ENCODE measurements around the gene FGGY.
"Not testable (repeated sequence)": the region's sequence is repeated elsewhere in the genome, so short reads cannot be mapped to it uniquely, and the experiment has no call there.

FGGY gene

DNA sequence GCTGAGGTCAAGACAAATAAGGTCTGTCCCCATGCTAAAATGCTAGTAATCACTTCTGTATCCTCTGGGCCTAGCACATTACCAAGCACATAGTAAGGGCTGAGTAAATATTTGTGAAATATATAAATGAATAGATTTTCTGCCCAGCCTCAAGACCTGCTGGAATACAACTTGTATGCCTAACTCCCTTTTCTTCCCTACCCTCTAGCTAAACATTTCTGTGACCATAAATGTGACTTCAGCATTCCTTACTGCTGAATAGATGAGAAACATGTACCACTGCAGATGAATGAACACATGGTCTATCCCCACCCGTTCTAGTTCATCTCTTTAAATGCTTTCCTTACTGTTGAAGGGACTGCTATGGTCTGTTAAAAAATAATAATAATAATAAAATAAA, 308.9 kb downstream of the FGGY start:
- Histone ChIP-seq H3K9ac (ENCODE audit: low read length in 2 of 2) (no peak overlapping the region), H3K4me3 (ENCODE audit: low read length in 2 of 2) (no peak overlapping the region), H3K27me3 (ENCODE audit: control insufficient read depth in 1 of 2, insufficient read depth in 2 of 2, low read length in 2 of 2) (no peaks in the 10 kb centered on the region), H3K27ac (ENCODE audit: low read length) (peak overlapping the region; percentile 64), H3K36me3 (ENCODE audit: control insufficient read depth in 2 of 2, insufficient read depth in 2 of 2, low read length in 2 of 2) (no peaks in the 10 kb centered on the region), H3K9me3 (ENCODE audit: control insufficient read depth in 2 of 2, low read length in 2 of 2) (no peaks in the 10 kb centered on the region), H3K4me1 (ENCODE audit: control insufficient read depth, insufficient read depth, low read length) (peaks cover 19% of the 10 kb centered on the region)

- Histone ChIP-seq H3K27ac (ENCODE audit: low read length) (no peak overlapping the region), H3K9me3 (ENCODE audit: control insufficient read depth in 2 of 2, low read length in 2 of 2) (no peaks in the 10 kb centered on the region), H3K27me3 (ENCODE audit: control insufficient read depth in 1 of 2, insufficient read depth in 2 of 2, low read length in 2 of 2) (no peaks in the 10 kb centered on the region), H3K9ac (ENCODE audit: low read length in 2 of 2) (no peak overlapping the region), H3K4me1 (ENCODE audit: control insufficient read depth, insufficient read depth, low read length) (peaks cover 14% of the 10 kb centered on the region), H3K36me3 (ENCODE audit: control insufficient read depth in 2 of 2, insufficient read depth in 2 of 2, low read length in 2 of 2) (no peaks in the 10 kb centered on the region), H3K4me3 (ENCODE audit: low read length in 2 of 2) (no peak overlapping the region)
Observed at GRCh38 chr1:59609245-59609644, 312.4 kb downstream of the FGGY start.

DNA sequence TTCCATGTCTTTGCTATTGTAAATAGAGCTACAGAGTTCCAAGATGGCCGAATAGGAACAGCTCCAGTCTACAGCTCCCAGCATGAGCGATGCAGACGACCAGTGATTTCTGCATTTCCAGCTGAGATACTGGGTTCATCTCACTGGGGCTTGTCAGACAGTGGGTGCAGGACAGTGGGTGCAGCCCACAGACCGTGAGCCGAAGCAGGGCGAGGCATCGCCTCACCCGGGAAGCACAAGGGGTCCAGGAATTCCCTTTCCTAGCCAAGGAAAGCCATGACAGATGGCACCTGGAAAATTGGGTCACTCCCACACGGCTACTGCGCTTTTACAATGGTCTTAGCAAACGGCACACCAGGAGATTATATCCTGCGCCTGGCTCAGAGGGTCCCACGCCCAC, 313.6 kb downstream of the FGGY start:
- not testable (repeated sequence) for H3K36me3 ChIP-seq (ENCODE audit: control insufficient read depth in 2 of 2, insufficient read depth in 2 of 2, low read length in 2 of 2); H3K9me3 ChIP-seq (ENCODE audit: control insufficient read depth in 2 of 2, low read length in 2 of 2); H3K4me1 ChIP-seq (ENCODE audit: control insufficient read depth, insufficient read depth, low read length); H3K4me3 ChIP-seq (ENCODE audit: low read length in 2 of 2); H3K9ac ChIP-seq (ENCODE audit: low read length in 2 of 2); H3K27me3 ChIP-seq (ENCODE audit: control insufficient read depth in 1 of 2, insufficient read depth in 2 of 2, low read length in 2 of 2); H3K27ac ChIP-seq (ENCODE audit: low read length)

GRCh38 chr1:59617434-59617833, 320.5 kb downstream of the FGGY start:
- H3K27me3 ChIP-seq (ENCODE audit: control insufficient read depth in 1 of 2, insufficient read depth in 2 of 2, low read length in 2 of 2) = no peaks in the 10 kb centered on the region
- H3K4me3 ChIP-seq (ENCODE audit: low read length in 2 of 2) = no peak overlapping the region
- H3K27ac ChIP-seq (ENCODE audit: low read length) = no peak overlapping the region
- no peaks in the 10 kb centered on the region for H3K4me1 ChIP-seq (ENCODE audit: control insufficient read depth, insufficient read depth, low read length)
- no peaks in the 10 kb centered on the region for H3K9me3 ChIP-seq (ENCODE audit: control insufficient read depth in 2 of 2, low read length in 2 of 2)
- H3K36me3 ChIP-seq (ENCODE audit: control insufficient read depth in 2 of 2, insufficient read depth in 2 of 2, low read length in 2 of 2) = no peaks in the 10 kb centered on the region
- no peak overlapping the region for H3K9ac ChIP-seq (ENCODE audit: low read length in 2 of 2)

GRCh38 chr1:59619557-59619956, 322.7 kb downstream of the FGGY start:
- Histone ChIP-seq H3K27me3 (ENCODE audit: control insufficient read depth in 1 of 2, insufficient read depth in 2 of 2, low read length in 2 of 2) (no peaks in the 10 kb centered on the region), H3K4me1 (ENCODE audit: control insufficient read depth, insufficient read depth, low read length) (no peaks in the 10 kb centered on the region), H3K4me3 (ENCODE audit: low read length in 2 of 2) (no peak overlapping the region), H3K9ac (ENCODE audit: low read length in 2 of 2) (no peak overlapping the region), H3K27ac (ENCODE audit: low read length) (no peak overlapping the region), H3K9me3 (ENCODE audit: control insufficient read depth in 2 of 2, low read length in 2 of 2) (no peaks in the 10 kb centered on the region), H3K36me3 (ENCODE audit: control insufficient read depth in 2 of 2, insufficient read depth in 2 of 2, low read length in 2 of 2) (no peaks in the 10 kb centered on the region)

GRCh38 chr1:59625384-59625783, 328.5 kb downstream of the FGGY start:
- H3K4me1 ChIP-seq (ENCODE audit: control insufficient read depth, insufficient read depth, low read length) = peaks cover 3% of the 10 kb centered on the region
- no peak overlapping the region for H3K9ac ChIP-seq (ENCODE audit: low read length in 2 of 2)
- H3K36me3 ChIP-seq (ENCODE audit: control insufficient read depth in 2 of 2, insufficient read depth in 2 of 2, low read length in 2 of 2) = no peaks in the 10 kb centered on the region
- no peak overlapping the region for H3K27ac ChIP-seq (ENCODE audit: low read length)
- H3K4me3 ChIP-seq (ENCODE audit: low read length in 2 of 2) = no peak overlapping the region
- no peaks in the 10 kb centered on the region for H3K27me3 ChIP-seq (ENCODE audit: control insufficient read depth in 1 of 2, insufficient read depth in 2 of 2, low read length in 2 of 2)
- H3K9me3 ChIP-seq (ENCODE audit: control insufficient read depth in 2 of 2, low read length in 2 of 2) = no peaks in the 10 kb centered on the region

DNA sequence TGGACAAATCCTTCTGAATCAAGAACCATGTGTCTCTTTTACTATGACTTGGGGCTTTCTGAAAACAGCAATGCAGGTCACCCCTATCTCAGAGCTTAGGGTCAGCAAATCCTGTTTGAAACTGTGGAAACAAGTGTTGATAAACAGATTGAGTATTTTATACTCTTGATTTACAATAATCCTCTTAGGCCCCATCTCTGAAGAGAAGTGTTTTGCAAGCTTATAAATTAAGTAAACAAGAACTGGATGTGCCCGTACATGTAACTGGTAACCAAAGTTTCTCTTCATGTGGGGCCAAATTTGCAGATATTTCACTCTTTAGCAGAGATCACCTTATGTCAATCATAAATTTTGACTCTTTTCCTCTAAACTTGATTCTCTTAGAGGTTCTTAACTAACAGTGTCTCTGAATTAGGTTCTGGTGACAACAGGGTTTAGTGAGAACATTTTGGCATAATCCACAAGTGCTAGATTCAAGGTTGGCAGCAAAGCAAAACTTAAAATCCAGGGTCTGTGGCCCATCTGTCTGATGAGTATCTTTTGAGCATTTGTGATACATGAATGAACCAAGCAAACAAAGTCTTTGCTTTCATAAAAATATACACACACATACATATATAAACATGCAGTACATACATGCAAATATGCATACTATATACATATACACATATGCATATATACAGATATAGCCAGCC, 334.8 kb downstream of the FGGY start:
- Histone ChIP-seq H3K4me3 (ENCODE audit: low read length in 2 of 2) (no peak overlapping the region), H3K27ac (ENCODE audit: low read length) (no peak overlapping the region), H3K36me3 (ENCODE audit: control insufficient read depth in 2 of 2, insufficient read depth in 2 of 2, low read length in 2 of 2) (no peaks in the 10 kb centered on the region), H3K27me3 (ENCODE audit: control insufficient read depth in 1 of 2, insufficient read depth in 2 of 2, low read length in 2 of 2) (no peaks in the 10 kb centered on the region), H3K9ac (ENCODE audit: low read length in 2 of 2) (no peak overlapping the region), H3K9me3 (ENCODE audit: control insufficient read depth in 2 of 2, low read length in 2 of 2) (no peaks in the 10 kb centered on the region), H3K4me1 (ENCODE audit: control insufficient read depth, insufficient read depth, low read length) (no peaks in the 10 kb centered on the region)

DNA sequence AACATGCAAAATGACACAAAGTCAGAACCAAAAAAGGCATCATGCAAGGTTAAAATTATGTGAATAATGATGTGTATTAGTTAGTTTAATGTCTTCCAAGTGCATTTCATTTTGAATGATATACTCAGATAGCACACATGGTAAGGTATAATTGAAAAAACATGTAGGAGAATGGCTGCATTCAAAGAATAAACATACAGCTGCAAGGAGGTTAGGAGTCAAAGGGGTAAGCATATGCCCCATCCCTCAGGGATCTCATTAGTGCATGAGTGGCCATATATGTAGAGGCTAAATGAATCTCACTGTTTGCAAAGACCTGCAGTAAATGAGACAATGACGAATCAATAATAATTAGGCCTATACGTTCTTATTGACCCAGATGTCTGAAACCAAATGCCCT, 338.2 kb downstream of the FGGY start:
- Histone ChIP-seq H3K27ac (ENCODE audit: low read length) (no peak overlapping the region), H3K9ac (ENCODE audit: low read length in 2 of 2) (no peak overlapping the region), H3K27me3 (ENCODE audit: control insufficient read depth in 1 of 2, insufficient read depth in 2 of 2, low read length in 2 of 2) (no peaks in the 10 kb centered on the region), H3K9me3 (ENCODE audit: control insufficient read depth in 2 of 2, low read length in 2 of 2) (no peaks in the 10 kb centered on the region), H3K4me3 (ENCODE audit: low read length in 2 of 2) (no peak overlapping the region), H3K36me3 (ENCODE audit: control insufficient read depth in 2 of 2, insufficient read depth in 2 of 2, low read length in 2 of 2) (no peaks in the 10 kb centered on the region), H3K4me1 (ENCODE audit: control insufficient read depth, insufficient read depth, low read length) (no peaks in the 10 kb centered on the region)

DNA sequence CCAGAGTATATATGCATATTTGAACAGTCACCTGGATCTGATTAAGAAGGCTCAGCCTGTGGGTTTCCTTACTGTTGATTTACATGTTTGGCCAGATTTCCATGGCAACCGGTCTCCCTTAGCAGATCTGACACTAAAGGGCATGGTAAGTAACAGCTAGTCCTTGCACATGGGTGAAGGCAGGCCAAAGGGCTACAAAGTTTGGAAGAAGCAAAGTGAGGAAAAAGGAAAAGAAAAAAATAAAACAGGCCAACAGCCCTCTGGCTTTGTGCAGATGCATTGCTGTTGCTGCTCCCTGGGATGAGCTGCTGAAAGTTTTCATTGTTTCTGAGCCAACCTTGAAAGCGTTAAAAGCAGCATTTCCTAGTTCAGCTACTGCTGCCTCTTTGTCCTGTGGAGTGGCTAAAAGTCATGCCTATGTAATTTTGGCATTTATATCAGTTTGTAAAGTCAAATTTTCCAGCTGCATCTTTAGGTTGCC, 341.4 kb downstream of the FGGY start:
- Histone ChIP-seq H3K36me3 (ENCODE audit: control insufficient read depth in 2 of 2, insufficient read depth in 2 of 2, low read length in 2 of 2) (no peaks in the 10 kb centered on the region), H3K4me1 (ENCODE audit: control insufficient read depth, insufficient read depth, low read length) (no peaks in the 10 kb centered on the region), H3K4me3 (ENCODE audit: low read length in 2 of 2) (no peak overlapping the region), H3K9me3 (ENCODE audit: control insufficient read depth in 2 of 2, low read length in 2 of 2) (no peaks in the 10 kb centered on the region), H3K27me3 (ENCODE audit: control insufficient read depth in 1 of 2, insufficient read depth in 2 of 2, low read length in 2 of 2) (no peaks in the 10 kb centered on the region), H3K9ac (ENCODE audit: low read length in 2 of 2) (no peak overlapping the region), H3K27ac (ENCODE audit: low read length) (no peak overlapping the region)

GRCh38 chr1:59639266-59639665, 342.4 kb downstream of the FGGY start:
- Histone ChIP-seq H3K9me3 (ENCODE audit: control insufficient read depth in 2 of 2, low read length in 2 of 2) (no peaks in the 10 kb centered on the region), H3K27ac (ENCODE audit: low read length) (no peak overlapping the region), H3K4me3 (ENCODE audit: low read length in 2 of 2) (no peak overlapping the region), H3K4me1 (ENCODE audit: control insufficient read depth, insufficient read depth, low read length) (no peaks in the 10 kb centered on the region), H3K36me3 (ENCODE audit: control insufficient read depth in 2 of 2, insufficient read depth in 2 of 2, low read length in 2 of 2) (no peaks in the 10 kb centered on the region), H3K9ac (ENCODE audit: low read length in 2 of 2) (no peak overlapping the region), H3K27me3 (ENCODE audit: control insufficient read depth in 1 of 2, insufficient read depth in 2 of 2, low read length in 2 of 2) (no peaks in the 10 kb centered on the region)

GRCh38 chr1:59640851-59641250, 344.0 kb downstream of the FGGY start:
- Histone ChIP-seq H3K27ac (ENCODE audit: low read length) (no peak overlapping the region), H3K4me1 (ENCODE audit: control insufficient read depth, insufficient read depth, low read length) (peaks cover 2% of the 10 kb centered on the region), H3K9ac (ENCODE audit: low read length in 2 of 2) (no peak overlapping the region)

More at GRCh38 chr1:59640851-59641250, 344.0 kb downstream of the FGGY start:
- Histone ChIP-seq H3K27me3 (ENCODE audit: control insufficient read depth in 1 of 2, insufficient read depth in 2 of 2, low read length in 2 of 2) (no peaks in the 10 kb centered on the region), H3K36me3 (ENCODE audit: control insufficient read depth in 2 of 2, insufficient read depth in 2 of 2, low read length in 2 of 2) (no peaks in the 10 kb centered on the region), H3K4me3 (ENCODE audit: low read length in 2 of 2) (no peak overlapping the region), H3K9me3 (ENCODE audit: control insufficient read depth in 2 of 2, low read length in 2 of 2) (no peaks in the 10 kb centered on the region)
